Smooth muscle cell of the brain vasculature (primary cell): ENCODE results near the gene PAPSS2.
"Not testable (repeated sequence)": the region's sequence is repeated elsewhere in the genome, so short reads cannot be mapped to it uniquely, and the experiment has no call there.

Experiments
- DNase-seq: peaks from one replicate; pipeline ENCODE4 v3.0.0-alpha.2; 2012; ENCODE audit warnings: low read depth, low spot score

PAPSS2 gene

GRCh38 chr10:87659571-87660483, at the start of gene PAPSS2:
Gene PAPSS2, plus strand, starts transcription at chr10:87659878. Its CDS starts 104 bp downstream, at chr10:87659982.
- no peak for DNase-seq

GRCh38 chr10:87611341-87611740, 48.3 kb upstream of the PAPSS2 start:
- DNase-seq: not testable (repeated sequence)

GRCh38 chr10:87612115-87612514, 47.6 kb upstream of the PAPSS2 start:
- DNase-seq: no peak

DNA sequence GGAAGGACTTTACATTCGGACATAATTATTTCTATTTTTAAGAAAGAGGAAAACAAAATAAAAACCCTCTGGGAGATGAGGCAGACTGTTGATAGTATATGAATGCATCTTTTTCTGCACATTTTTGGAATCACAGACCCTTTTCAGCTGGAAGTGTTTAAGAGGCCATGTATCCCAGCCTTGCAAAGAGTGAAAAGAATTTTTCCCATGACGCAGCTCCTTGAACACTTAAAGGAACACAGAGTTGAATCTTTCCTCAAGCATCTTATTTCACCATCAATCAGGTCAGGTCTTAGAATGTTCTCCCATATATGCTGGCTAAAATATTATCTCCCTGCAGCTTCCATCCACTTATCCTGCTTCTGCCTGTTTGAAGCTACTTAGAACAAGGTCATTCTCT, 45.9 kb upstream of the PAPSS2 start:
- no peak for DNase-seq

- DNase-seq: no peak
These were observed 43.8 kb upstream of the PAPSS2 start for GRCh38 chr10:87615856-87616255.

- no peak for DNase-seq
These were observed 42.2 kb upstream of the PAPSS2 start for GRCh38 chr10:87617503-87617902.

- no peak for DNase-seq
These were observed 40.9 kb upstream of the PAPSS2 start for GRCh38 chr10:87618566-87619423.

GRCh38 chr10:87619705-87620104, 40.0 kb upstream of the PAPSS2 start:
- no peak for DNase-seq

DNA sequence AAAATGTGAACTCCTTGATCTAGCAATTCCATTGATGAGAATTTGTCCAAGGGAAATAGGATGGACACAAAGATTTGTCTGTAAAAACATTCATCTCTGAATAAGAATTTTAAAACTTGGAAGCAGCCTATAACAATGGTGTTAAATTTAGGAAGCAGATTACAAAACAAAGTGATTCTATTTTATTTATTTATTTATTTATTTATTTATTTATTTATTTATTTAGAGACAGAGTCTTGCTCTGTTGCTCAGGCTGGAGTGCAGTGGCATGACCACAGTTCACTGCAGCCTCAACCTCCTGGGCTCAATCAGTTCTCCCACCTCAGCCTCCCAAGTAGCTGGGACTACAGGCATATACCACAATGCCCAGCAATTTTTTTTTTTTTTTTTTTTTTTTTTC, 38.2 kb upstream of the PAPSS2 start:
- DNase-seq: not testable (repeated sequence)

DNA sequence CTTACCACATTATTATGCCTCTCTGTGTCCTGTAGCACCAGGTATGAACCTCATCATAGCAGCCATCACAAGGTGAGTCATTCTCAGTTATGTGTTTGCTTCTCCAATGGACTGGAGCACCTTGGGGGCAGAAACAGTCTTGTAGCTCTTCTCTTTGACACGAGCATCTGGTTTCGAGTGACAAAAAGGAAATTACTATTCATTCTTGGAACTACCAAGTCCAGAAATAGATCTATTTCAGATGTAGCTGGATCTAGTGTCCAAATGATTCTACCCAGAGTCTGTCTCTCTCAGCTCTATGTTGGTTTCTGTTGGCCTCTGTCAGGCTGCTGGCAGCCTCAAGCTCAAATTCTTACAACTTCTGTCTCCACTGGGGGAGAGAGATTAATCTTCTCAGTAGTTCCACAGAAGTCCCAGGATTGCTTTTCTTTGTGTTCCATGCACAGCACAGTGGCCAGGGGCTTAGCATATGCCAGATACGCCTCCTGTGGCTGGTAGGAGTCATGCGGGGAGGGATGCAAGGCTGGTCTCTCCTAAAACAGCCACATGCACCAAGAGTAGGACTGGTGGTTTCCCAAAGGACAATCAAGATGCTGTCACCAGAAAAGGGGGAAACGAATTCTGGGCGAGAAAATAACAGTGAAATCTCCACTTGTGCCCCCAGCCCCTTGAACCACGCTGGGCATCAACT, 37.2 kb upstream of the PAPSS2 start:
- DNase-seq: no peak

GRCh38 chr10:87623191-87623590, 36.5 kb upstream of the PAPSS2 start:
- DNase-seq: no peak

DNA sequence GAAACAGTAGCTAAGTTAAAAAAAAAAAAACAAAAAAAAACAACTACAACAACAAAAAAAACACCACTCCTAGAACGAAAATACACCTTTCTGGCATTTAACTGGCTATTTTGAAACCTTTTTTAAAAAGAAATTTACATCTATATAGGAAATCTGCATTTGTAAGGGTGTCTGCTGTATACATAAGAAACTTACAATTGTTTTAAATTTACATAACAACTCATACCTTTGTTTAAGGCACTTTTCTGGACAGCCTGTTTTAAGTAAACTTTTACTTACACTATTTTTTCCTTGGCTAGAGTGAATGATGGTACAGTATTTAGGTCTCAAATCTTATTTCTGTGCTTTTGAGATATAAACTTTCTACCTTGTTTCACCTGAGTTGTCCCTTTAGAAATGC, 34.0 kb upstream of the PAPSS2 start:
- DNase-seq: no peak

DNA sequence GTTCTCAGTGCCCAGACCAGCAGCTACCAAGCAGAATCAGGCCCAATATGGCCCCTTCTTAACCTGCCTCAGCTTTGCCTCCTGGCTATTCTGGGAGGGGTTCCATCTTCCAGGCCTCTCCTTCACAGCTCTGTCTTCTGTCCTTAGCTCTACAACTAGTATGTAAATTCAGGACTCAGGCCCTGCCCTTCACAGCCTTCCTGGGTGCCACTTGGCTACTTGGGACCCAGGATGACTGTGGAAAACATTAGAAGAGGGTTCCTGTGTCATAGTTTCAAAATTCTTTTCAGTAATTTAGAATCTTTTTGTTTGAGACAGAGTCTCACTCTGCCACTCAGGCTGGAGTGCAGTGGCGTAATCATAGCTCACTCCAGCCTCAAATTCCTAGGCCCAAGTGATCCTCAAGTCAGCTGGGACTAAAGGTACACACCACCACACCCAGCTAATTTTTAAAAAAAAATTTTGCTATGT, 33.2 kb upstream of the PAPSS2 start:
- no peak for DNase-seq

DNA sequence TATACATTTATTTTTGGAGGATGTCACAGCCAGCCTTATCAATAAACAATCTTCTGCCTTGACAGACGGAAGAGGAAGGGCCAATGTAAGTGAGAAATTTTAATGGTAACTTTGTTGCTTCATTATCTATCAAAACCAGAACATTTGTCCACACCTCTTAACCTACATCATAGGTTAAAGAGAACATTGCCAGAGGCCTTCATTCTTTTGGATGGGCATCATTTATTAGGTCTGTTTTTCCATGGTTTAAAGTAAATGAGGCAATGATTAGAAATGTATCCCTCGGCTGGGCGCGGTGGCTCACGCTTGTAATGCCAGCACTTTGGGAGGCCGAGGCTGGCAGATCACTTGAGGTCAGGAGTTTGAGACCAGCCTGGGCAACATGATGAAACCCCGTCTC, 29.5 kb upstream of the PAPSS2 start:
- DNase-seq: no peak

DNA sequence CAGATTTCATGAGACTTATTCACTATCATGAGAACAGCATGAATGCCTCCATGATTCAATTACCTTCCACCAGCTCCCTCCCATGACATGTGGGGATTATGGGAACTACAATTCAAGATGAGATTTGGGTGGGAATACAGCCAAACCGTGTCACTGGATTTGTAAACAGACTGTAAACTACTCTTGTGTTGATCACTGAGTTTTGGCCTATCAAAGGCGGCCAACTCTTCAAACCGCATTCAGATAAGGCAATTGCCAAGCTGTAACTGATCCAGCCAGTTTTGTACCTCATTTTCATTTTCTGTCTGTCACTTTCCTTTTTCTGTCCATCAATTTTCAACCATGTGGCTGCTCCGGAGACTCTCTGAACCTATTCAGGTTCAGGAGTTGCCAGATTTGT, 27.2 kb upstream of the PAPSS2 start:
- no peak for DNase-seq

- DNase-seq: no peak
These were observed 25.4 kb upstream of the PAPSS2 start for GRCh38 chr10:87634311-87634710.

- no peak for DNase-seq
These were observed 24.0 kb upstream of the PAPSS2 start for GRCh38 chr10:87635498-87636312.

DNA sequence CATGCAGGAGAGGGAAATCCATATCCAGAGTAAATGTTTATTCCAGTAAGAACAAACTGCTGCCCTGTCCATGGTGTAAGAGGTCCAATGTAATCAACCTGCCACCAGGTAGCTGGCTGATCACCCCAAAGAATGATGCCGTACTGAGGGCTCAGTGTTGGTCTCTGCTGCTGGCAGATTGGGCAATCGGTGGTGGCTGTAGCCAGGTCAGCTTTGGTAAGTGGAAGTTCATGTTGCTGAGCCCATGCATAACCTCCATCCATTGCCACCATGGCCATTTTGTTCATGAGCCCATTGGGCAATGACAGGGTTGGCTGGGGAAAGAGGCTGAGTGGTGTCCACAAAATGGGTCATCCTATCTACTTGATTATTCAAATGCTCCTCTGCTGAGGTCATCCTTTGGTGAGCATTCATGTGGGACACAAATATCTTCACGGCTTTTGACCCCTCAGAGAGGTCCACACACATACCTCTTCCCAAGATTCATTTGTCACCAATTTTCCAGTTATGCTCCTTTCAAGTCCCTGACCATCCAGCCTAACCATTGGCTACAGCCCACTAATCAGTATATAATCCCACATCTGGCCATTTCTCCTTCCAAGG, 23.3 kb upstream of the PAPSS2 start:
- DNase-seq: no peak

- no peak for DNase-seq
These were observed 20.2 kb upstream of the PAPSS2 start for GRCh38 chr10:87639493-87639892.

DNA sequence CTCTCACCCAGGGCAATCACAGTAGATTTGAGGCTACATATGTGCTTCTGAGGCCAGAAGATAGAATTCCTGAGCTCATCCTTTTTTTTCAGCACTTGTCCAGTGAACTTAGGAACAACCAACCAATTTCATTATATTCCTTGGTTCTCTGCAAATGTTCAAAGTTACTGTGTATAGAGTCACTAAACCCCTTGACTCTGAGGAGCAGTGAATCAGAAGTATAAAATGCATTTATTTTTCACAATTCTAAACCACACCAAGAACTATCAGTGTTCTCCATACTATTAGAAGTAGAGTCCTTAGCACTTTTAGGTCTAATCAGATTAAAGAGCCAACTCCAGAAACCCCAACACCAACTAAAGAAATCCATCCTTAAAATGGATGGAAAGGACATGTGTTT, 19.6 kb upstream of the PAPSS2 start:
- DNase-seq: no peak

DNA sequence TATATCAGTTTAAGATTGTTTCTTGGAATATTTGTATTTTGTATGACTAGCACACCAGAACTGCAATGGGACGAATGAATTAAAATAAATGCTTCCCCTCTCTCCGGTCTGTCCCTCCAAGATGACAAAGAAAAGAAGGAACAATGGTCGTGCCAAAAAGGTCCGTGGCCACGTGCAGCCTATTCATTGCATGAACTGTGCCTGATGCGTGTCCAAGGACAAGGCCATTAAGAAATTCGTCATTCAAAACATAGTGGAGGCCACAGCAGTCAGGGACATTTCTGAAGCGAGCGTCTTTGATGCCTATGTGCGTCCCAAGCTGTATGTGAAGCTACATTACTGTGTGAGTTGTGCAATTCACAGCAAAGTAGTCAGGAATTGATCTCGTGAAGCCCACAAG, 17.2 kb upstream of the PAPSS2 start:
- DNase-seq: no peak
